Naive B cell (primary cell): ENCODE measurements around the gene AGBL5. TPM values are rescaled to one million over a fixed set of nuclear protein-coding genes. Genes with fewer than 3 reads are reported as not detected.
"Not testable (repeated sequence)": the region's sequence is repeated elsewhere in the genome, so short reads cannot be mapped to it uniquely, and the experiment has no call there.

Source experiments
- ATAC-seq, 2 donors: fragments of 150-1000 bp; cut with Tn5 transposase; 2 replicates each; pipeline ENCODE4 v1.10.0; 2021; ENCODE audit warnings: low read depth in 2 of 2, mild to moderate bottlenecking in 2 of 2, moderate library complexity in 2 of 2
- DNase-seq: peaks from one replicate; pipeline ENCODE4 v3.0.0; 2022
- H3K27ac Mint-ChIP-seq, 6 donors: one replicate each; pipeline ENCODE4 v1.8.0; 2020 to 2022; ENCODE audit warnings: mild to moderate bottlenecking in 6 of 6, mixed read lengths in 6 of 6, moderate library complexity in 5 of 6, inconsistent platforms in 2 of 6
- H3K27me3 Mint-ChIP-seq, 3 donors: one replicate each; pipeline ENCODE4 v1.8.0; 2021 to 2022; ENCODE audit warnings: mixed read lengths in 3 of 3, mild to moderate bottlenecking in 1 of 3
- H3K36me3 Mint-ChIP-seq, 2 donors: one replicate each; pipeline ENCODE4 v1.8.0; 2020 to 2022; ENCODE audit warnings: mixed read lengths in 2 of 2, inconsistent platforms in 1 of 2, mild to moderate bottlenecking in 1 of 2
- H3K4me1 Mint-ChIP-seq, 3 donors: one replicate each; pipeline ENCODE4 v1.8.0; 2020 to 2022; ENCODE audit warnings: mixed read lengths in 3 of 3, inconsistent platforms in 1 of 3, mild to moderate bottlenecking in 1 of 3, moderate library complexity in 1 of 3
- H3K4me3 Mint-ChIP-seq, 8 donors: one replicate each; pipeline ENCODE4 v1.8.0; 2020 to 2022; ENCODE audit warnings: mild to moderate bottlenecking in 8 of 8, mixed read lengths in 8 of 8, moderate library complexity in 8 of 8, inconsistent platforms in 2 of 8
- H3K9me3 Mint-ChIP-seq, 7 donors: one replicate each; pipeline ENCODE4 v1.8.0; 2020 to 2022; ENCODE audit warnings: mixed read lengths in 7 of 7, mild to moderate bottlenecking in 5 of 7, inconsistent platforms in 2 of 7, moderate library complexity in 1 of 7
- polyA plus RNA-seq, 6 donors: library from polyadenylated mRNA; unstranded; fragments of 300-500 nt; fragmentation: Illumina TruSeq; gene quantifications; one replicate each; pipeline ENCODE4 v1.2.3, GENCODE V29; 2021; ENCODE audit warnings: low read depth in 6 of 6

AGBL5 gene
- polyA plus RNA-seq, 6 donors from 2014 or later: 7.8 to 11.6 (median 10.1) TPM

DNA sequence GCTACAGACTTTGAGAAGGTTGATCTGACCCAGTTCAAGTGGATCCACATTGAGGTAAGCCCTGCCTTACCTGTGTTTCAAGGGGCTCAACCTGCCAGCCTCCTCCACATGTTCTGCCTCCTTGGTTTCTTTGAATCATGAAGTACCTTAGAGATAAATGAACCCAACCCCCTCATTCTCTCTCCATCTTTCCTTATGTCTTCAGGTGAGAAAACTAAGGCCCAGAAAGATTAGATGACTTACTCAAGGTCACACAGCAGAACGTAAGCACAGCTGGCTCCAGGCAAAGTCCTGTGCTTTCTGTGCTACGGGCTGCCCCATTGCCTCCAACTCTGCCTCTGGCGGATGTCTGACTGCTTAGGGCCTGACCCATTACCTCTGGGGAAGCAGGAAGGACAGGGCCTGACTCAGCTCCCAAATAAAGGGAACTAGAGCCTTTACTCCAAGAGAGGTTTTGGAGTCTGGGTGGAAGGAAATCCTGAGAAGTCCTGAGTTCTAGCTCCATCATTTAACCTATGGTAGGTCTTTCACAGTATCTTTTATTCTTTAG lies 45.4 kb downstream of the AGBL5 start:
- DNase-seq (no peak), ATAC-seq (no peak)
- Mint-ChIP-seq H3K36me3 (peaks cover 0 to 3% of the 10 kb centered on the region in 2 donors), H3K4me3 (peak overlapping the region in 5 of 8 donors; percentile 19 to 81 (median 68)), H3K9me3 (no peaks in the 10 kb centered on the region), H3K27ac (no peak overlapping the region), H3K4me1 (peaks cover 14 to 17% (median 15%) of the 10 kb centered on the region in 3 donors), H3K27me3 (no peaks in the 10 kb centered on the region)

DNA sequence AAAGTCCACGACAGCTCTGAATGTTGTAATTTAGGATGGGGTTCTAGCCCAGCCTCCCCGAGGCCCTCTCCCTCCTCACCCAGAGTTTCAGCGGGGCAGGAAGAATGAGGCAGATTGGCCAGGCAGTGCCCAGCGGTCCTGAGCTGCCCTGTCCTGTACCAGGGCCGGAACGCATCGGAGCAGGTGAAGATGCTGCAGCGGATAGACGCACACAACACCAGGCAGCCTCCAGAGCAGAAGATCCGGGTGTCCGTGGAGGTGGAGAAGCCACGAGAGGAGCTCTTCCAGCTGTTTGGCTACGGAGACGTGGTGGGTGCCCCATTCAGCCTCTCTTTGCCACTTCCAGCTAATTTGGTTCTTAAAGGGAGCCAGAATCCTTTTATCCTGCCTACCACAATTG lies 45.9 kb downstream of the AGBL5 start:
- H3K9me3 Mint-ChIP-seq: no peaks in the 10 kb centered on the region
- no peak for ATAC-seq
- no peak overlapping the region for H3K27ac Mint-ChIP-seq
- peak overlapping the region in 1 of 8 donors; percentile 12 for H3K4me3 Mint-ChIP-seq
- H3K36me3 Mint-ChIP-seq: peaks cover 0 to 3% of the 10 kb centered on the region in 2 donors
- H3K4me1 Mint-ChIP-seq: peaks cover 14 to 17% (median 15%) of the 10 kb centered on the region in 3 donors
- DNase-seq: no peak
- no peaks in the 10 kb centered on the region for H3K27me3 Mint-ChIP-seq

- Mint-ChIP-seq H3K27me3 (peaks cover 3 to 5% (median 4%) of the 10 kb centered on the region in 3 donors), H3K4me3 (no peak overlapping the region), H3K9me3 (no peaks in the 10 kb centered on the region), H3K36me3 (peaks cover 0 to 3% of the 10 kb centered on the region in 2 donors), H3K27ac (no peak overlapping the region), H3K4me1 (peaks cover 14 to 17% (median 15%) of the 10 kb centered on the region in 3 donors)
- ATAC-seq (no peak), DNase-seq (no peak)
Observed at GRCh38 chr2:27099334-27099955, 48.0 kb downstream of the AGBL5 start.

DNA sequence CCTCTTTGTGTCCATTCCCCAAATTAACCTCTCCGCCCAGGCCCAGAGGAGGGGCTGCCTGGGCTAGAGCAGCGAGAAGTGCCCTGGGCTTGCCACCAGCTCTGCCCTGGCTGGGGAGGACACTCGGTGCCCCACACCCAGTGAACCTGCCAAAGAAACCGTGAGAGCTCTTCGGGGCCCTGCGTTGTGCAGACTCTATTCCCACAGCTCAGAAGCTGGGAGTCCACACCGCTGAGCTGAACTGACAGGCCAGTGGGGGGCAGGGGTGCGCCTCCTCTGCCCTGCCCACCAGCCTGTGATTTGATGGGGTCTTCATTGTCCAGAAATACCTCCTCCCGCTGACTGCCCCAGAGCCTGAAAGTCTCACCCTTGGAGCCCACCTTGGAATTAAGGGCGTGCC lies 48.6 kb downstream of the AGBL5 start:
- Mint-ChIP-seq H3K9me3 (no peaks in the 10 kb centered on the region), H3K36me3 (peaks cover 0 to 3% of the 10 kb centered on the region in 2 donors), H3K27ac (no peak overlapping the region), H3K4me1 (peaks cover 14 to 17% (median 15%) of the 10 kb centered on the region in 3 donors), H3K27me3 (peaks cover 5 to 6% (median 5%) of the 10 kb centered on the region in 3 donors), H3K4me3 (no peak overlapping the region)
- DNase-seq (no peak), ATAC-seq (no peak)

DNA sequence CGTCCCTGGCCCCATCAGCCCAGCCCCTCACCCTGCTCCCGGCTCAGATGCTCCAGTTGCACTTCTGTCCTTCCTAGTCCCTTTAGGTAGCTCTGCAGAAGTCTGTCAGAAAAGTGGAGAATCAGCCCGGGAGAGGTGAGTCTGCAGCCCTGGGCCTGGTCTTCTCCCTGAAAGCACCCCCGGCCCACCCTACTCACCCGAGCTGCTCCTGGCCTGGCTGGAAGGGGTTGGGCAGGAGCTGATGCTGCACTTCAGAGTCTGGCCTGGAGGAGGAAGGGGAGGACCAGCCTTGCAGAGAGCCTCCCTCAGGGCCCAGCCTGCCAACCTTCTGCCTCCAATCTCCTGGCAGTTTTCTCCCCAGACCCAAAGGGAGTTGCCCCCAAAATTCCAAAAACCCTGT lies 50.9 kb downstream of the AGBL5 start:
- no peak overlapping the region for H3K27ac Mint-ChIP-seq
- no peaks in the 10 kb centered on the region for H3K4me1 Mint-ChIP-seq
- H3K36me3 Mint-ChIP-seq: peaks cover 0 to 3% of the 10 kb centered on the region in 2 donors
- DNase-seq (no peak), ATAC-seq (no peak)
- H3K4me3 Mint-ChIP-seq: no peak overlapping the region
- no peaks in the 10 kb centered on the region for H3K9me3 Mint-ChIP-seq
- peaks cover 5 to 8% (median 6%) of the 10 kb centered on the region in 3 donors for H3K27me3 Mint-ChIP-seq

- Mint-ChIP-seq H3K27me3 (peaks cover 5 to 8% (median 6%) of the 10 kb centered on the region in 3 donors), H3K4me1 (no peaks in the 10 kb centered on the region), H3K36me3 (no peaks in the 10 kb centered on the region), H3K4me3 (no peak overlapping the region), H3K27ac (peak overlapping the region in 1 of 6 donors; percentile 14), H3K9me3 (no peaks in the 10 kb centered on the region)
- no peak for DNase-seq
- no peak for ATAC-seq
Observed at GRCh38 chr2:27105981-27106380, 54.5 kb downstream of the AGBL5 start.

GRCh38 chr2:27108221-27108620 lies 56.8 kb downstream of the AGBL5 start:
- ATAC-seq (no peak), DNase-seq (no peak)
- no peaks in the 10 kb centered on the region for H3K4me1 Mint-ChIP-seq
- H3K4me3 Mint-ChIP-seq: no peak overlapping the region
- H3K27ac Mint-ChIP-seq: no peak overlapping the region
- peaks cover 5 to 8% (median 6%) of the 10 kb centered on the region in 3 donors for H3K27me3 Mint-ChIP-seq
- no peaks in the 10 kb centered on the region for H3K36me3 Mint-ChIP-seq
- no peaks in the 10 kb centered on the region for H3K9me3 Mint-ChIP-seq

- Mint-ChIP-seq H3K27ac (no peak overlapping the region), H3K4me3 (no peak overlapping the region), H3K27me3 (peaks cover 3 to 8% (median 6%) of the 10 kb centered on the region in 3 donors), H3K4me1 (no peaks in the 10 kb centered on the region), H3K9me3 (no peaks in the 10 kb centered on the region), H3K36me3 (no peaks in the 10 kb centered on the region)
- no peak for ATAC-seq
- DNase-seq: no peak
Observed at GRCh38 chr2:27109083-27109482, 57.6 kb downstream of the AGBL5 start.

DNA sequence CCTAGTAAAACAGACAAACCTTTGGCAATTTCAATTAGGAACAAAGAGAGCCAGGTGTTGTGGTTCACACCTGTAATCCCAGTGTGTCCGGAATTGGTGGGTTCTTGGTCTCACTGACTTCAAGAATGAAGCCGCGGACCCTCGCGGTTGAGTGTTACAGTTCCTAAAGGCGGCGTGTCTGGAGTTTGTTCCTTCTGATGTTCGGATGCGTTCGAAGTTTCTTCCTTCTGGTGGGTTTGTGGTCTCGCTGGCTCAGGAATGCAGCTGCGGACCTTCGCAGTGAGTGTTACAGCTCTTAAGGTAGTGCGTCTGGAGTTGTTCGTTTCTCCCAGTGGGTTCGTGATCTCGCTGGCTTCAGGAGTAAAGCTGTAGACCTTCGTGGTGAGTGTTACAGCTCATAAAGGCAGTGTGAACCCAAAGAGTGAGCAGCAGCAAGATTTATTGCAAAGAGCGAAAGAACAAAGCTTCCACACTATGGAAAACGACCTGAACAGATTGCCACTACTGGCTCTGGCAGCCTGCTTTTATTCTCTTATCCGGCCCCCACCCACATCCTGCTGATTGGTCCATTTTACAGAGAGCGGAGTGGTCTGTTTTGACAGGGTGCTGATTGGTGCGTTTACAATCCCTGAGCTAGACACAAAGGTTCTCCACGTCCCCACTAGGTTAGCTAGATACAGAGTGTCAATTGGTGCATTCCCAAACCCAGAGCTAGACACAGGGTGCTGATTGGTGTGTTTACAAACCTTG lies 59.3 kb downstream of the AGBL5 start:
- H3K9me3 Mint-ChIP-seq, H3K27me3 Mint-ChIP-seq, H3K4me3 Mint-ChIP-seq, DNase-seq, H3K36me3 Mint-ChIP-seq, ATAC-seq, H3K4me1 Mint-ChIP-seq: not testable (repeated sequence)
- peak overlapping the region in 1 of 6 donors; percentile 2 for H3K27ac Mint-ChIP-seq

DNA sequence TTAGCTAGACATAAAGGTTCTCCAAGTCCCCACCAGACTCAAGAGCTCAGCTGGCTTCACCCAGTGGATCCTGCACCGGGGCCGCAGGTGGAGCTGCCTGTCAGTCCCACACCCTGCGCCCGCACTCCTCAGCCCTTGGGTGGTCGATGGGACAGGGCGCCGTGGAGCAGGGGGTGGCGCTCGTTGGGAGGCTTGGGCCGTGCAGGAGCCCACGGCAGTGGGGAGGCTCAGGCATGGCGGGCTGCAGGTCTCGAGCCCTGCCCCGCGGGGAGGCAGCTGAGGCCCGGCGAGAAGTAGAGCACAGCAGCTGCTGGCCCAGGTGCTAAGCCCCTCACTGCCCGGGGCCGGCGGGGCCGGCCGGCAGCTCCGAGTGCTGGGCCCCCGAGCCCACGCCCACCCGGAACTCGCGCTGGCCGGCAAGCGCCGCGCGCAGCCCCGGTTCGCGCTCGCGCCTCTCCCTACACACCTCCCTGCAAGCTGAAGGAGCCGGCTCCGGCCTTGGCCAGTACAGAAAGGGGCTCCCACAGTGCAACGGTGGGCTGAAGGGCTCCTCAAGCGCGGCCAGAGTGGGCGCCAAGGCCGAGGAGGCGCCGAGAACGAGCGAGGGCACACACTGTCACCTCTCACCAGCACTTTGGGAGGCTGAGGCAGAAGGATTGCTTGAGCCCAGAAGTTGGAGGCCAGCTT lies 60.1 kb downstream of the AGBL5 start:
- H3K27me3 Mint-ChIP-seq, ATAC-seq, H3K4me3 Mint-ChIP-seq, H3K27ac Mint-ChIP-seq, DNase-seq, H3K9me3 Mint-ChIP-seq, H3K4me1 Mint-ChIP-seq, H3K36me3 Mint-ChIP-seq: not testable (repeated sequence)

- H3K27ac Mint-ChIP-seq: no peak overlapping the region
- H3K4me1 Mint-ChIP-seq: peaks cover 0 to 8% (median 0%) of the 10 kb centered on the region in 3 donors
- no peaks in the 10 kb centered on the region for H3K36me3 Mint-ChIP-seq
- peak overlapping the region in 1 of 8 donors; percentile 15 for H3K4me3 Mint-ChIP-seq
- DNase-seq: no peak
- peaks cover 12 to 40% (median 18%) of the 10 kb centered on the region in 3 donors for H3K27me3 Mint-ChIP-seq
- H3K9me3 Mint-ChIP-seq: peaks cover 0 to 3% (median 0%) of the 10 kb centered on the region in 7 donors
- ATAC-seq: no peak
Observed at GRCh38 chr2:27115519-27115918, 64.1 kb downstream of the AGBL5 start.

- Mint-ChIP-seq H3K36me3 (no peaks in the 10 kb centered on the region), H3K27me3 (peaks cover 16 to 53% (median 35%) of the 10 kb centered on the region in 3 donors), H3K4me1 (peaks cover 2 to 13% (median 3%) of the 10 kb centered on the region in 3 donors), H3K4me3 (peak overlapping the region in 5 of 8 donors; percentile 28 to 61 (median 35)), H3K27ac (no peak overlapping the region), H3K9me3 (peaks cover 0 to 3% (median 0%) of the 10 kb centered on the region in 7 donors)
- no peak for DNase-seq
- no peak for ATAC-seq
Observed at GRCh38 chr2:27117995-27118524, 66.6 kb downstream of the AGBL5 start.
